K562 (cell line): ENCODE data around the gene CACNA2D3.

Source experiments
- CTCF ChIP-seq, 3 experiments: IDR thresholded peaks in 2 of 3; conservative IDR thresholded peaks in 1 of 3; 2 replicates each; pipeline ENCODE4 v1.5.1; 2011 to 2012; ENCODE audit warnings: low read length in 3 of 3, mild to moderate bottlenecking in 3 of 3, control low read depth in 2 of 3, improper control_type of control experiment in 1 of 3, inconsistent platforms in 1 of 3, low read depth in 1 of 3, mixed read lengths in 1 of 3, moderate library complexity in 1 of 3; ENCODE audit not compliant: insufficient read depth in 2 of 3
- HNRNPK ChIP-seq: fragments of 200-400 bp; formaldehyde crosslinking; IDR thresholded peaks from one replicate; pipeline ENCODE4 v1.6.1; 2018; ENCODE audit warnings: mild to moderate bottlenecking, low read depth, low read length; ENCODE audit not compliant: poor library complexity, severe bottlenecking
- SREBF2 ChIP-seq: sonication (generic); formaldehyde crosslinking; IDR thresholded peaks from 2 replicates; pipeline ENCODE4 v1.4.0; 2020; ENCODE audit warnings: mild to moderate bottlenecking, missing genetic modification reagents
- ZBTB8A ChIP-seq: fragments of 450-650 bp; IDR thresholded peaks from 2 replicates; pipeline ENCODE4 v1.6.1; 2018; ENCODE audit warnings: mild to moderate bottlenecking, moderate library complexity; ENCODE audit not compliant: partially characterized antibody
- ZKSCAN1 ChIP-seq: fragments of 150-350 bp; IDR thresholded peaks from 2 replicates; pipeline ENCODE4 v1.6.1; 2016; ENCODE audit warnings: low read depth, low read length
- ZNF589 ChIP-seq: fragments of 200-800 bp; sonication (Bioruptor generic); IDR thresholded peaks from 2 replicates; pipeline ENCODE4 v1.6.1; 2016; ENCODE audit warnings: low read depth, missing genetic modification characterization, missing compliant biosample characterization

- no peak for TF ChIP-seq SREBF2
- no peak for TF ChIP-seq CTCF (IDR thresholded peaks at IDR 0.05 in 2 of 3, conservative IDR thresholded peaks at IDR 0.05 in 1 of 3; ENCODE audit: insufficient read depth in 2 of 3, low read depth in 1 of 3, low read length in 3 of 3)
- no peak for TF ChIP-seq ZNF589
- no peak for TF ChIP-seq HNRNPK
- no peak for TF ChIP-seq ZKSCAN1
- no peak for TF ChIP-seq ZBTB8A
These were observed 2.9 kb downstream of the CACNA2D3 start for GRCh38 chr3:54125300-54125699.
